HepG2 (cell line): ENCODE data around the gene NCAPG. TPM values are rescaled to one million over a fixed set of nuclear protein-coding genes. Genes with fewer than 3 reads are reported as not detected.

Source experiments
- ARID2 ChIP-seq: sonication (generic); formaldehyde crosslinking; IDR thresholded peaks from 2 replicates; pipeline ENCODE4 v1.8.1; 2022; ENCODE audit warnings: mild to moderate bottlenecking, missing genetic modification reagents, borderline replicate concordance
- CCAR2 ChIP-seq: fragments of 200-400 bp; formaldehyde crosslinking; optimal IDR thresholded peaks from 2 replicates; pipeline ENCODE3; 2018; ENCODE audit warnings: low read depth, mild to moderate bottlenecking, low read length, moderate library complexity
- HOXA9 ChIP-seq: sonication (generic); formaldehyde crosslinking; IDR thresholded peaks from 2 replicates; pipeline ENCODE4 v1.8.1; 2022; ENCODE audit warnings: missing genetic modification reagents, mild to moderate bottlenecking, moderate library complexity, borderline replicate concordance
- MAFG ChIP-seq: sonication (generic); formaldehyde crosslinking; IDR thresholded peaks from 2 replicates; pipeline ENCODE4 v1.5.1; 2020; ENCODE audit warnings: mild to moderate bottlenecking, missing genetic modification reagents
- MXD4 ChIP-seq: IDR thresholded peaks from 2 replicates; pipeline ENCODE4 v1.6.1; 2016; ENCODE audit warnings: mild to moderate bottlenecking, missing biosample characterization, missing genetic modification reagents
- NCOA5 ChIP-seq: sonication (generic); formaldehyde crosslinking; IDR thresholded peaks from 2 replicates; pipeline ENCODE4 v1.4.0; 2020; ENCODE audit warnings: missing genetic modification reagents
- NFIB ChIP-seq: sonication (generic); formaldehyde crosslinking; IDR thresholded peaks from 2 replicates; pipeline ENCODE4 v1.9.0; 2021; ENCODE audit warnings: missing genetic modification reagents, mild to moderate bottlenecking, borderline replicate concordance
- NR1H2 ChIP-seq: sonication (generic); formaldehyde crosslinking; IDR thresholded peaks from 2 replicates; pipeline ENCODE4 v1.8.1; 2022; ENCODE audit warnings: low read depth, missing genetic modification reagents, borderline replicate concordance
- PRMT3 ChIP-seq: sonication (generic); formaldehyde crosslinking; IDR thresholded peaks from 2 replicates; pipeline ENCODE4 v1.8.1; 2022; ENCODE audit warnings: low read depth, mild to moderate bottlenecking, moderate library complexity, missing genetic modification reagents, borderline replicate concordance
- STAT5B ChIP-seq: sonication (generic); formaldehyde crosslinking; IDR thresholded peaks from 2 replicates; pipeline ENCODE4 v1.4.0; 2020; ENCODE audit warnings: missing genetic modification reagents
- SUZ12 ChIP-seq: fragments of 150-350 bp; IDR thresholded peaks from 2 replicates; pipeline ENCODE4 v1.6.1; 2014; ENCODE audit warnings: low read depth, low read length
- TAF15 ChIP-seq: fragments of 200-400 bp; formaldehyde crosslinking; IDR thresholded peaks from one replicate; pipeline ENCODE4 v1.6.1; 2018; ENCODE audit warnings: mild to moderate bottlenecking, low read depth, low read length; ENCODE audit not compliant: poor library complexity, severe bottlenecking
- TMF1 ChIP-seq: sonication (generic); formaldehyde crosslinking; IDR thresholded peaks from 2 replicates; pipeline ENCODE4 v1.8.1; 2022; ENCODE audit warnings: low read depth, missing genetic modification reagents
- ZFX ChIP-seq: sonication (generic); formaldehyde crosslinking; IDR thresholded peaks from 2 replicates; pipeline ENCODE4 v1.4.0; 2020; ENCODE audit warnings: mild to moderate bottlenecking, low read depth, missing genetic modification reagents, moderate library complexity
- ZMYM4 ChIP-seq: sonication (generic); formaldehyde crosslinking; IDR thresholded peaks from 2 replicates; pipeline ENCODE4 v1.8.1; 2023; ENCODE audit warnings: mild to moderate bottlenecking, missing genetic modification reagents
- ZNF138 ChIP-seq: sonication (generic); formaldehyde crosslinking; IDR thresholded peaks from 2 replicates; pipeline ENCODE4 v1.5.0; 2020; ENCODE audit warnings: mild to moderate bottlenecking, low read depth, missing genetic modification reagents
- ZNF235 ChIP-seq: sonication (generic); formaldehyde crosslinking; IDR thresholded peaks from 2 replicates; pipeline ENCODE4 v1.8.1; 2023; ENCODE audit warnings: mild to moderate bottlenecking, missing genetic modification reagents, borderline replicate concordance
- ZNF24 ChIP-seq: fragments of 450-650 bp; IDR thresholded peaks from 2 replicates; pipeline ENCODE4 v1.6.1; 2017; ENCODE audit warnings: antibody characterized with exemption, mild to moderate bottlenecking
- ZNF263 ChIP-seq: sonication (generic); formaldehyde crosslinking; IDR thresholded peaks from 2 replicates; pipeline ENCODE4 v1.4.0; 2020; ENCODE audit warnings: missing genetic modification reagents
- ZNF558 ChIP-seq: sonication (generic); formaldehyde crosslinking; IDR thresholded peaks from 2 replicates; pipeline ENCODE4 v1.9.0; 2022; ENCODE audit warnings: mild to moderate bottlenecking, missing genetic modification reagents, borderline replicate concordance
- ZNF589 ChIP-seq: sonication (generic); formaldehyde crosslinking; conservative IDR thresholded peaks from 2 replicates; pipeline ENCODE4 v1.8.0; 2022; ENCODE audit warnings: mild to moderate bottlenecking, moderate library complexity, missing genetic modification reagents
- ZNF7 ChIP-seq: IDR thresholded peaks from 2 replicates; pipeline ENCODE4 v1.6.1; 2016; ENCODE audit warnings: missing biosample characterization, missing genetic modification reagents
- ZNF766 ChIP-seq: sonication (generic); formaldehyde crosslinking; IDR thresholded peaks from 2 replicates; pipeline ENCODE4 v1.5.0; 2020; ENCODE audit warnings: missing genetic modification reagents, borderline replicate concordance
- ZNF777 ChIP-seq: sonication (generic); formaldehyde crosslinking; IDR thresholded peaks from 2 replicates; pipeline ENCODE4 v1.4.0; 2020; ENCODE audit warnings: missing genetic modification reagents
- ZNF784 ChIP-seq: sonication (generic); formaldehyde crosslinking; IDR thresholded peaks from 2 replicates; pipeline ENCODE4 v1.5.1; 2020; ENCODE audit warnings: missing genetic modification reagents, mild to moderate bottlenecking, borderline replicate concordance
- polyA plus RNA-seq, 8 experiments: library from polyadenylated mRNA; depleted of rRNA in 3 of 8; stranded (reverse) in 7 of 8; unstranded in 1 of 8; fragments of >200 nt; fragmentation: Illumina TruSeq in 4 of 8; extraction: Trizol in 4 of 8; gene quantifications; 2 replicates each; pipeline versions ENCODE4 v1.2.1 to v1.2.3, GENCODE V29; 2011 to 2016; ENCODE audit warnings: low read depth in 4 of 8, missing spikeins in 1 of 8, mixed read lengths in 1 of 8; ENCODE audit not compliant: insufficient read depth in 1 of 8
- total RNA-seq, 5 experiments: library from RNA; depleted of rRNA; stranded (reverse); fragments of >200 nt; fragmentation: Illumina TruSeq; extraction: Trizol; gene quantifications; 2 replicates each; pipeline ENCODE4 v1.2.3, GENCODE V29; 2016; ENCODE audit warnings: low read depth in 1 of 5
- TF ChIP-seq, protein P1 (sequence below): sonication (generic); formaldehyde crosslinking; IDR thresholded peaks from 2 replicates; pipeline ENCODE4 v1.8.1; 2022; ENCODE audit warnings: low read depth, mild to moderate bottlenecking, missing genetic modification reagents

The NCAPG gene
- total and polyA plus RNA-seq, 2 of the 13 experiments (the other 11 are each of a cell fraction or from before 2014, with no cell fraction given) = 14.8 to 61.9 TPM

DNA sequence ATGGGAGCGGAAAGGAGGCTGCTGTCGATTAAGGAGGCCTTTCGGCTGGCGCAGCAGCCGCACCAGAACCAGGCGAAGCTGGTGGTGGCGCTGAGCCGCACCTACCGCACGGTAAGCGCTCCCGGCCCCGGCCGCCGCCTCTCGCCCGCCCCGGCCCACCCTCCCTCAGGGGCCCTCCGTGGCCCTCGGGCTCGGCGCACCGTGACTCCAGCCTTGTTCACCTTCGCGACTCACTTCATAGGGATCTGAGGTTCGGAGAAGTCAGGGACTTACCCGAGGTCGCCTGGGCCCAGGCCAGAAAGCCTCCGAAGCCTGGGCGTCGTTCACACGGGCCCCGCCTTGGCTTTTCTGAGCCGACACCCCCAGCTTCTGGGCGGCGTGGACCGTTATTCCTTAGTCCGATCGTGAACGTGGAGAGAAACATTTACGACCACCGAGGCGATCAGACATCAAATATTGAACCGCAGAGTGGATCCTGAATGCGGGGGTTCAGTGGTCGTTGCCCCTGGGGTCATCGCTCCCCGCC, 362 bp downstream of the NCAPG start (continued):
- TF ChIP-seq ZNF24 (no peak), TMF1 (no peak), ZNF766 (CRISPR knock-in tag) (0 out of 2 replicates have a peak, but pooled peaks have one; percentile 2), ZNF589 (CRISPR knock-in tag) (no peak), ARID2 (no peak), NR1H2 (CRISPR knock-in tag) (no peak), CCAR2 (no peak), MAFG (CRISPR knock-in tag) (no peak), ZNF263 (CRISPR knock-in tag) (no peak), NFIB (CRISPR knock-in tag) (no peak), ZNF777 (0 out of 2 replicates have a peak, but pooled peaks have one; percentile 33), PRMT3 (CRISPR knock-in tag) (no peak), ZNF784 (no peak), HOXA9 (CRISPR knock-in tag) (no peak), MXD4 (no peak), ZNF558 (CRISPR knock-in tag) (no peak), ZFX (CRISPR knock-in tag) (no peak), ZNF235 (CRISPR knock-in tag) (no peak), ZNF138 (CRISPR knock-in tag) (no peak), SUZ12 (no peak), STAT5B (no peak), TAF15 (no peak), ZMYM4 (CRISPR knock-in tag) (no peak), ZNF7 (CRISPR knock-in tag) (no peak), NCOA5 (no peak)
- TF ChIP-seq, protein P1, sequence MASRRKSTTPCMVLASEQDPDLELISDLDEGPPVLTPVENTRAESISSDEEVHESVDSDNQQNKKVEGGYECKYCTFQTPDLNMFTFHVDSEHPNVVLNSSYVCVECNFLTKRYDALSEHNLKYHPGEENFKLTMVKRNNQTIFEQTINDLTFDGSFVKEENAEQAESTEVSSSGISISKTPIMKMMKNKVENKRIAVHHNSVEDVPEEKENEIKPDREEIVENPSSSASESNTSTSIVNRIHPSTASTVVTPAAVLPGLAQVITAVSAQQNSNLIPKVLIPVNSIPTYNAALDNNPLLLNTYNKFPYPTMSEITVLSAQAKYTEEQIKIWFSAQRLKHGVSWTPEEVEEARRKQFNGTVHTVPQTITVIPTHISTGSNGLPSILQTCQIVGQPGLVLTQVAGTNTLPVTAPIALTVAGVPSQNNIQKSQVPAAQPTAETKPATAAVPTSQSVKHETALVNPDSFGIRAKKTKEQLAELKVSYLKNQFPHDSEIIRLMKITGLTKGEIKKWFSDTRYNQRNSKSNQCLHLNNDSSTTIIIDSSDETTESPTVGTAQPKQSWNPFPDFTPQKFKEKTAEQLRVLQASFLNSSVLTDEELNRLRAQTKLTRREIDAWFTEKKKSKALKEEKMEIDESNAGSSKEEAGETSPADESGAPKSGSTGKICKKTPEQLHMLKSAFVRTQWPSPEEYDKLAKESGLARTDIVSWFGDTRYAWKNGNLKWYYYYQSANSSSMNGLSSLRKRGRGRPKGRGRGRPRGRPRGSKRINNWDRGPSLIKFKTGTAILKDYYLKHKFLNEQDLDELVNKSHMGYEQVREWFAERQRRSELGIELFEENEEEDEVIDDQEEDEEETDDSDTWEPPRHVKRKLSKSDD = no peak
